Breast epithelium (tissue), 4 donors: Measurements from ENCODE around the gene IDE. TPM values are rescaled to one million over a fixed set of nuclear protein-coding genes. Genes with fewer than 3 reads are reported as not detected.
"Not testable (repeated sequence)": the region's sequence is repeated elsewhere in the genome, so short reads cannot be mapped to it uniquely, and the experiment has no call there.

ENCODE experiments used
- DNase-seq, 2 donors: peaks; one replicate each; pipeline ENCODE4 v3.0.0-alpha.2; 2019; ENCODE audit warnings: low spot score in 2 of 2
- H3K27ac ChIP-seq, 2 donors: fragments of 200-600 bp; sonication (generic) in 1 of 2; one replicate each; pipeline ENCODE4 v1.5.1; 2016 to 2019; ENCODE audit warnings: mild to moderate bottlenecking in 1 of 2
- H3K27me3 ChIP-seq, 2 donors: fragments of 200-600 bp; sonication (generic) in 1 of 2; one replicate each; pipeline versions ENCODE4 v1.5.1 to v1.6.0; 2017 to 2019; ENCODE audit warnings: control low read depth in 1 of 2, mild to moderate bottlenecking in 1 of 2
- H3K36me3 ChIP-seq: fragments of 200-600 bp; one replicate; pipeline ENCODE4 v1.5.1; 2019
- H3K4me1 ChIP-seq, 2 donors: fragments of 200-600 bp; sonication (generic); one replicate each; pipeline ENCODE4 v1.5.1; 2016 to 2019; ENCODE audit warnings: control low read depth in 1 of 2
- H3K4me3 ChIP-seq, 3 donors: fragments of 200-600 bp; sonication (generic); 1 replicate in 2 of 3; 2 replicates in 1 of 3; pipeline ENCODE4 v1.5.1; 2016 to 2019; ENCODE audit warnings: mild to moderate bottlenecking in 3 of 3, moderate library complexity in 2 of 3
- H3K9me3 ChIP-seq, 2 donors: fragments of 200-600 bp; sonication (generic) in 1 of 2; one replicate each; pipeline ENCODE4 v1.5.1; 2016 to 2019; ENCODE audit warnings: control low read depth in 1 of 2
- POLR2A ChIP-seq: fragments of 450-650 bp; IDR thresholded peaks from one replicate; pipeline ENCODE4 v1.6.1; 2016; ENCODE audit warnings: antibody characterized with exemption, mild to moderate bottlenecking, moderate library complexity
- POLR2AphosphoS5 ChIP-seq, 3 donors: sonication (generic); formaldehyde crosslinking; IDR thresholded peaks; one replicate each; pipeline ENCODE4 v1.6.1; 2017; ENCODE audit warnings: antibody characterized with exemption in 3 of 3
- intact Hi-C: fragments of 100-400 bp; cut with DNase I; formaldehyde crosslinking; loops from one replicate; pipeline ENCODE4 v1.15.1; 2023; ENCODE audit warnings: low total_unique reads
- total RNA-seq, 3 donors: library from RNA; depleted of rRNA; stranded (reverse); fragments of >200 nt; gene quantifications; one replicate each; pipeline ENCODE4 v1.1.0, GENCODE V29; 2016
- TF ChIP-seq, protein P1 (sequence below), 3 donors: fragments of 450-650 bp; IDR thresholded peaks; one replicate each; pipeline ENCODE4 v1.5.1; 2016 to 2017; ENCODE audit warnings: antibody characterized with exemption in 3 of 3, mild to moderate bottlenecking in 3 of 3, moderate library complexity in 3 of 3

Gene IDE
- total RNA-seq, 3 donors from 2014 or later = 24.0 to 39.5 (median 29.2) TPM

- H3K27ac ChIP-seq = no peak overlapping the region
- H3K4me1 ChIP-seq = no peaks in the 10 kb centered on the region
- H3K36me3 ChIP-seq = no peaks in the 10 kb centered on the region
- intact Hi-C loops = no loop called here
- no peaks in the 10 kb centered on the region for H3K9me3 ChIP-seq
- TF ChIP-seq, protein P1, sequence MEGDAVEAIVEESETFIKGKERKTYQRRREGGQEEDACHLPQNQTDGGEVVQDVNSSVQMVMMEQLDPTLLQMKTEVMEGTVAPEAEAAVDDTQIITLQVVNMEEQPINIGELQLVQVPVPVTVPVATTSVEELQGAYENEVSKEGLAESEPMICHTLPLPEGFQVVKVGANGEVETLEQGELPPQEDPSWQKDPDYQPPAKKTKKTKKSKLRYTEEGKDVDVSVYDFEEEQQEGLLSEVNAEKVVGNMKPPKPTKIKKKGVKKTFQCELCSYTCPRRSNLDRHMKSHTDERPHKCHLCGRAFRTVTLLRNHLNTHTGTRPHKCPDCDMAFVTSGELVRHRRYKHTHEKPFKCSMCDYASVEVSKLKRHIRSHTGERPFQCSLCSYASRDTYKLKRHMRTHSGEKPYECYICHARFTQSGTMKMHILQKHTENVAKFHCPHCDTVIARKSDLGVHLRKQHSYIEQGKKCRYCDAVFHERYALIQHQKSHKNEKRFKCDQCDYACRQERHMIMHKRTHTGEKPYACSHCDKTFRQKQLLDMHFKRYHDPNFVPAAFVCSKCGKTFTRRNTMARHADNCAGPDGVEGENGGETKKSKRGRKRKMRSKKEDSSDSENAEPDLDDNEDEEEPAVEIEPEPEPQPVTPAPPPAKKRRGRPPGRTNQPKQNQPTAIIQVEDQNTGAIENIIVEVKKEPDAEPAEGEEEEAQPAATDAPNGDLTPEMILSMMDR (IDR thresholded peaks at IDR 0.05) = no peak
- TF ChIP-seq POLR2A (no peak), POLR2AphosphoS5 (IDR thresholded peaks at IDR 0.05) (no peak)
- H3K27me3 ChIP-seq = no peaks in the 10 kb centered on the region
- H3K4me3 ChIP-seq = no peak overlapping the region
- DNase-seq = no peak
Measured at GRCh38 chr10:92407305-92408016, 166.4 kb downstream of the IDE start.

GRCh38 chr10:92405419-92405924 is 168.4 kb downstream of the IDE start:
- H3K27me3 ChIP-seq = no peaks in the 10 kb centered on the region
- intact Hi-C loops = no loop called here
- H3K4me1 ChIP-seq = no peaks in the 10 kb centered on the region
- H3K9me3 ChIP-seq = no peaks in the 10 kb centered on the region
- H3K4me3 ChIP-seq = no peak overlapping the region
- no peak overlapping the region for H3K27ac ChIP-seq
- H3K36me3 ChIP-seq = no peaks in the 10 kb centered on the region
- DNase-seq = no peak
- TF ChIP-seq POLR2AphosphoS5 (IDR thresholded peaks at IDR 0.05) (no peak), POLR2A (no peak)
- TF ChIP-seq, protein P1 (IDR thresholded peaks at IDR 0.05) = no peak

- no peaks in the 10 kb centered on the region for H3K36me3 ChIP-seq
- no peak overlapping the region for H3K4me3 ChIP-seq
- TF ChIP-seq, protein P1 (IDR thresholded peaks at IDR 0.05) = no peak
- TF ChIP-seq POLR2AphosphoS5 (IDR thresholded peaks at IDR 0.05) = no peak
- TF ChIP-seq POLR2A = no peak
- no peaks in the 10 kb centered on the region for H3K9me3 ChIP-seq
- DNase-seq = no peak
- H3K4me1 ChIP-seq = no peaks in the 10 kb centered on the region
- H3K27ac ChIP-seq = no peak overlapping the region
- no peaks in the 10 kb centered on the region for H3K27me3 ChIP-seq
- intact Hi-C loops = no loop called here
Measured at GRCh38 chr10:92404612-92405418, 169.1 kb downstream of the IDE start.

- H3K4me1 ChIP-seq, H3K27ac ChIP-seq, H3K36me3 ChIP-seq, H3K9me3 ChIP-seq, H3K27me3 ChIP-seq, intact Hi-C loops, H3K4me3 ChIP-seq, DNase-seq: not testable (repeated sequence)
Measured at GRCh38 chr10:92402234-92402633, 171.7 kb downstream of the IDE start.

Other genes starting within 250 kb of the IDE start
- 1 to 10 TPM in 2 of 3 donors, under 1 TPM in 1; 0.66 to 2.6 (median 1.6) TPM for gene KIF11, start 19.0 kb upstream of the IDE start, total RNA-seq
- 10 to 100 TPM in 1 of 3 donors, 1 to 10 TPM in 2; 4.4 to 10.6 (median 5.6) TPM for gene HHEX, start 115.9 kb upstream of the IDE start, total RNA-seq